ENCODE results near the gene PARP4. TPM values are rescaled to one million over a fixed set of nuclear protein-coding genes. Genes with fewer than 3 reads are reported as not detected.

Gene PARP4
- total RNA-seq, 1 experiment from 2014 or later: 25.9 TPM

DNA sequence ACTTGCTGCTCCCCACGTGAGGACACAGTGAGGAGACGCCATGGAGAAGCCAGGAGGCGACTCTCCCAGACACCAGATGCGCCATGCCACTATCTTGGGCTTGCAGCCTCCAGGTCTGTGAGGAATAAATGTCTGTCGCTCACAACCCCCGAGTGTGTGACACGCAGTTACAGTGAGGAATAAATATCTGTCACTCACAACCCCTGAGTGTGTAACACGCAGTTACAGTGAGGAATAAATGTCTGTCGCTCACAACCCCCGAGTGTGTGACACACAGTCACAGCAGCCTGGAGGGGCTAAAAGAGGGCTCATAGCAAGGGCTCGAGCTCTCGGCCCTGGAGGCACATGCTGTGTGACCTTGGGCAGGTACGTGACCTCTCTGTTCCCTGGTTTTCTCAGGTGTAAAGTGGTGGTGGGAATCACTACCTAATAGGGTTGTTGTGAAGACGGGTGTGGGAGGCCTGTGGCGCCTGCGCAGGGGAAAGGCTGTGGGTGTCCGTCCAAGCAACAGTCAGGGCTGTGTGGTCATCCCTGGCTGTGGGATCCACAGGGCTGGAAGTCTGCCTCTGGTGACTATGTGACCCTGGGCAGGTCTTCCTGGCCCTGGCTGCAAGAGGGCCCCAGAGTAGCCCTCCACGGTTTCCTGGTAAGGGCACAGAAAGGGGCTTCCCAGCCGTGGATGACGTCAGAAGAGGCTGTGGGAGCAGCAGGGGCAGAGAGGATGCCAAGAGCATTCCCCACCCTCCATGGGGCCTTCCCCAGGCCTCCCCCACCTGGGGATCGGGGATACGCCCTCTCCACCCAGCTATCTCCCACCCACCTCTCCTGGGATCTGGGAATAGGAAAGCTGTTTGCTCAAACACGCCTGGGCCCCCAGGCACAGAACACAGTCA lies 125.5 kb downstream of the PARP4 start:
- peak overlapping the region in 1 of 3 experiments; percentile 35; a peak in 1 of 7 replicates for H3K27ac Mint-ChIP-seq
- Histone ChIP-seq H3K27me3 (ENCODE audit: insufficient read depth, low read length) (no peaks in the 10 kb centered on the region), H3K23me2 (ENCODE audit: insufficient read length, low read depth, low read length, poor library complexity, severe bottlenecking) (no peaks in the 10 kb centered on the region), H3K23ac (ENCODE audit: insufficient read length, low read depth, low read length) (no peak overlapping the region), H3K79me2 (ENCODE audit: insufficient read depth, low read length) (no peaks in the 10 kb centered on the region), H3K56ac (ENCODE audit: insufficient read length, low read depth, low read length) (no peak overlapping the region), H3K79me1 (ENCODE audit: insufficient read depth, low read depth, low read length, poor library complexity, severe bottlenecking) (no peaks in the 10 kb centered on the region), H4K91ac (ENCODE audit: insufficient read length, low read depth, low read length) (no peak overlapping the region), H2AFZ (ENCODE audit: low read length) (no peak overlapping the region), H2BK5ac (ENCODE audit: insufficient read length, low read length) (no peak overlapping the region), H2BK12ac (ENCODE audit: insufficient read length, low read depth, low read length) (no peak overlapping the region), H3K18ac (ENCODE audit: insufficient read length, low read depth, low read length) (no peak overlapping the region), H3K4me1 (ENCODE audit: insufficient read depth, low read length) (no peaks in the 10 kb centered on the region), H3K14ac (ENCODE audit: insufficient read depth, low read length) (no peak overlapping the region; the same call in 1 of the 2 replicates), H3K4me2 (ENCODE audit: insufficient read depth, insufficient read length, low read length) (no peak overlapping the region), H3T11ph (ENCODE audit: low read length) (no peak overlapping the region), H3K9ac (ENCODE audit: extremely low read depth, insufficient read length, low read length) (no peak overlapping the region), H2BK15ac (ENCODE audit: low read depth, low read length) (no peak overlapping the region), H2AK5ac (ENCODE audit: insufficient read length, low read length) (no peak overlapping the region), H4K8ac (replicated peaks; ENCODE audit: insufficient read length, low read depth, low read length) (no peak overlapping the region), H3K9me3 (ENCODE audit: control insufficient read depth, low read depth, low read length) (no peaks in the 10 kb centered on the region), H4K5ac (ENCODE audit: insufficient read length, low read depth, low read length) (no peak overlapping the region), H4K20me1 (ENCODE audit: control insufficient read depth, insufficient read depth, insufficient read length) (no peaks in the 10 kb centered on the region), H3K27ac (ENCODE audit: insufficient read length, low read depth, low read length) (no peak overlapping the region), H2BK20ac (ENCODE audit: low read depth, low read length, poor library complexity, severe bottlenecking) (no peak overlapping the region), H2BK120ac (ENCODE audit: low read depth, low read length, poor library complexity, severe bottlenecking) (no peak overlapping the region), H3K4ac (ENCODE audit: low read depth, low read length) (no peak overlapping the region)
- no peak for DNase-seq
- TF ChIP-seq, protein P1, sequence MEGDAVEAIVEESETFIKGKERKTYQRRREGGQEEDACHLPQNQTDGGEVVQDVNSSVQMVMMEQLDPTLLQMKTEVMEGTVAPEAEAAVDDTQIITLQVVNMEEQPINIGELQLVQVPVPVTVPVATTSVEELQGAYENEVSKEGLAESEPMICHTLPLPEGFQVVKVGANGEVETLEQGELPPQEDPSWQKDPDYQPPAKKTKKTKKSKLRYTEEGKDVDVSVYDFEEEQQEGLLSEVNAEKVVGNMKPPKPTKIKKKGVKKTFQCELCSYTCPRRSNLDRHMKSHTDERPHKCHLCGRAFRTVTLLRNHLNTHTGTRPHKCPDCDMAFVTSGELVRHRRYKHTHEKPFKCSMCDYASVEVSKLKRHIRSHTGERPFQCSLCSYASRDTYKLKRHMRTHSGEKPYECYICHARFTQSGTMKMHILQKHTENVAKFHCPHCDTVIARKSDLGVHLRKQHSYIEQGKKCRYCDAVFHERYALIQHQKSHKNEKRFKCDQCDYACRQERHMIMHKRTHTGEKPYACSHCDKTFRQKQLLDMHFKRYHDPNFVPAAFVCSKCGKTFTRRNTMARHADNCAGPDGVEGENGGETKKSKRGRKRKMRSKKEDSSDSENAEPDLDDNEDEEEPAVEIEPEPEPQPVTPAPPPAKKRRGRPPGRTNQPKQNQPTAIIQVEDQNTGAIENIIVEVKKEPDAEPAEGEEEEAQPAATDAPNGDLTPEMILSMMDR (conservative IDR thresholded peaks at IDR 0.05): no peak
- H3K4me3 Mint-ChIP-seq: no peak overlapping the region
- no peaks in the 10 kb centered on the region; a peak in 1 of 7 replicates for H3K36me3 Mint-ChIP-seq (ENCODE audit: insufficient read depth in 1 of 3, low read depth in 3 of 3)
- no CpG with 5 or more reads among the region's 23 CpGs for WGBS (ENCODE audit: extremely low coverage, insufficient read length, low lambda C conversion rate)
- H3K27me3 Mint-ChIP-seq (ENCODE audit: low read depth): no peaks in the 10 kb centered on the region; the same call in none of the 2 replicates
- peaks cover 2% of the 10 kb centered on the region in 2 experiments for H3K4me1 Mint-ChIP-seq
- no peaks in the 10 kb centered on the region; a peak in 2 of 5 replicates for H3K9me3 Mint-ChIP-seq

Measured in H9 (cell line).